ENCODE data around the gene EIPR1. TPM values are rescaled to one million over a fixed set of nuclear protein-coding genes. Genes with fewer than 3 reads are reported as not detected.
A peak's percentile ranks its signal among the peaks of the same experiment; 100 is the strongest.
"Not testable (repeated sequence)": the region's sequence is repeated elsewhere in the genome, so short reads cannot be mapped to it uniquely, and the experiment has no call there.

EIPR1 gene
- total RNA-seq, 1 donor from 2014 or later, result 32.0 TPM

- Mint-ChIP-seq H3K4me1 (ENCODE audit: low read depth) (peaks cover 15% of the 10 kb centered on the region), H3K27me3 (no peaks in the 10 kb centered on the region), H3K4me3 (ENCODE audit: low read depth) (peak overlapping the region; percentile 95), H3K36me3 (ENCODE audit: insufficient read depth) (peaks cover 7% of the 10 kb centered on the region), H3K27ac (peak overlapping the region; percentile 94), H3K9me3 (ENCODE audit: low read depth) (no peaks in the 10 kb centered on the region)
- TF ChIP-seq CTCF (IDR thresholded peaks at IDR 0.05; ENCODE audit: unreplicated experiment), result no peak
- no peak for DNase-seq (ENCODE audit: low spot score, unreplicated experiment)
Observed at GRCh38 chr2:3376821-3377220, 797 bp downstream of the EIPR1 start.

- H3K36me3 Mint-ChIP-seq (ENCODE audit: insufficient read depth), result peaks cover 12% of the 10 kb centered on the region
- H3K4me1 Mint-ChIP-seq (ENCODE audit: low read depth); H3K27ac Mint-ChIP-seq; DNase-seq (ENCODE audit: low spot score, unreplicated experiment); H3K27me3 Mint-ChIP-seq; H3K9me3 Mint-ChIP-seq (ENCODE audit: low read depth); H3K4me3 Mint-ChIP-seq (ENCODE audit: low read depth): not testable (repeated sequence)
Observed at GRCh38 chr2:3369340-3370181, 8.1 kb downstream of the EIPR1 start.

- Mint-ChIP-seq H3K36me3 (ENCODE audit: insufficient read depth) (peaks cover 12% of the 10 kb centered on the region), H3K9me3 (ENCODE audit: low read depth) (no peaks in the 10 kb centered on the region), H3K4me3 (ENCODE audit: low read depth) (no peak overlapping the region), H3K27me3 (no peaks in the 10 kb centered on the region), H3K27ac (no peak overlapping the region), H3K4me1 (ENCODE audit: low read depth) (peaks cover 5% of the 10 kb centered on the region)
- DNase-seq (ENCODE audit: low spot score, unreplicated experiment), result no peak
- no peak for TF ChIP-seq CTCF (IDR thresholded peaks at IDR 0.05; ENCODE audit: unreplicated experiment)
Observed at GRCh38 chr2:3368261-3368722, 9.3 kb downstream of the EIPR1 start.

GRCh38 chr2:3365219-3365618 is 12.4 kb downstream of the EIPR1 start:
- Mint-ChIP-seq H3K4me3 (ENCODE audit: low read depth) (no peak overlapping the region), H3K9me3 (ENCODE audit: low read depth) (no peaks in the 10 kb centered on the region), H3K4me1 (ENCODE audit: low read depth) (peaks cover 15% of the 10 kb centered on the region), H3K27me3 (no peaks in the 10 kb centered on the region), H3K36me3 (ENCODE audit: insufficient read depth) (peaks cover 11% of the 10 kb centered on the region), H3K27ac (no peak overlapping the region)
- no peak for DNase-seq (ENCODE audit: low spot score, unreplicated experiment)
- no peak for TF ChIP-seq CTCF (IDR thresholded peaks at IDR 0.05; ENCODE audit: unreplicated experiment)

GRCh38 chr2:3361518-3362389 is 15.9 kb downstream of the EIPR1 start:
- Mint-ChIP-seq H3K27me3 (no peaks in the 10 kb centered on the region), H3K4me1 (ENCODE audit: low read depth) (peaks cover 15% of the 10 kb centered on the region), H3K27ac (peak overlapping the region; percentile 2), H3K36me3 (ENCODE audit: insufficient read depth) (peaks cover 1% of the 10 kb centered on the region), H3K4me3 (ENCODE audit: low read depth) (no peak overlapping the region), H3K9me3 (ENCODE audit: low read depth) (no peaks in the 10 kb centered on the region)
- TF ChIP-seq CTCF (IDR thresholded peaks at IDR 0.05; ENCODE audit: unreplicated experiment), result no peak
- DNase-seq (ENCODE audit: low spot score, unreplicated experiment), result no peak
